Transverse colon (tissue), 4 donors: Measurements from ENCODE around the gene PHLDA3. TPM values are rescaled to one million over a fixed set of nuclear protein-coding genes. Genes with fewer than 3 reads are reported as not detected.

Experiments used
- DNase-seq: peaks from one replicate; pipeline ENCODE4 v3.0.0-alpha.2; 2019
- H3K27ac ChIP-seq, 4 donors: fragments of 200-600 bp; sonication (generic); 2 replicates each; pipeline ENCODE4 v1.5.1; 2016 to 2018; ENCODE audit warnings: inconsistent platforms in 4 of 4
- H3K27me3 ChIP-seq: fragments of 200-600 bp; sonication (generic); 2 replicates; pipeline ENCODE4 v1.5.1; 2017; ENCODE audit warnings: inconsistent platforms
- H3K36me3 ChIP-seq, 4 donors: fragments of 200-600 bp; sonication (generic); 2 replicates each; pipeline ENCODE4 v1.5.1; 2017 to 2019; ENCODE audit warnings: inconsistent platforms in 4 of 4
- H3K4me1 ChIP-seq, 4 donors: fragments of 200-600 bp; sonication (generic); 2 replicates each; pipeline ENCODE4 v1.5.1; 2017 to 2020; ENCODE audit warnings: inconsistent platforms in 4 of 4
- H3K4me3 ChIP-seq, 4 donors: fragments of 200-600 bp; sonication (generic); 1 replicate in 1 of 4; 2 replicates in 3 of 4; pipeline versions ENCODE4 v1.5.1 to v1.6.1; 2017 to 2019; ENCODE audit warnings: inconsistent platforms in 4 of 4
- H3K9me3 ChIP-seq, 2 donors: fragments of 200-600 bp; sonication (generic); 2 replicates each; pipeline ENCODE4 v1.5.1; 2017 to 2019; ENCODE audit warnings: inconsistent platforms in 2 of 2
- EP300 ChIP-seq: sonication (generic); formaldehyde crosslinking; IDR thresholded peaks from one replicate; pipeline ENCODE4 v1.6.1; 2017; ENCODE audit warnings: antibody characterized with exemption, low read depth
- POLR2A ChIP-seq: fragments of 450-650 bp; IDR thresholded peaks from one replicate; pipeline ENCODE4 v1.6.1; 2016; ENCODE audit warnings: antibody characterized with exemption, mild to moderate bottlenecking, moderate library complexity
- POLR2AphosphoS5 ChIP-seq, 3 donors: sonication (generic); formaldehyde crosslinking; IDR thresholded peaks; one replicate each; pipeline ENCODE4 v1.6.1; 2016; ENCODE audit warnings: antibody characterized with exemption in 3 of 3
- WGBS, 2 donors: methylation state at CpG; one replicate each; pipeline ENCODE4 v1.1.5; 2018; ENCODE audit warnings: low coverage in 1 of 2; 5-methylcytosine and 5-hydroxymethylcytosine counted together
- in situ Hi-C, 4 donors: fragments of 200-750 bp; cut with MboI; loops; one replicate each; pipeline versions ENCODE4 v1.15.0 to v1.15.1; 2017; ENCODE audit warnings: low sequenced_read_pairs in 3 of 4, low pct_ligation_motif_present in 1 of 4, low pct_unique_long_range_greater_than_20kb in 1 of 4
- intact Hi-C: fragments of 100-400 bp; cut with DNase I; formaldehyde crosslinking; loops from one replicate; pipeline ENCODE4 v1.15.1; 2023; ENCODE audit warnings: low total_unique reads
- total RNA-seq, 4 donors: library from RNA; depleted of rRNA; stranded (reverse); fragments of >200 nt; gene quantifications; one replicate each; pipeline ENCODE4 v1.1.0, GENCODE V29; 2016
- TF ChIP-seq, protein P1 (sequence below), 5 experiments: fragments of 200-600 bp in 3 of 5; fragments of 450-650 bp in 2 of 5; sonication (generic) in 3 of 5; IDR thresholded peaks; 1 replicate in 2 of 5; 2 replicates in 3 of 5; pipeline ENCODE4 v1.5.1; 2016 to 2017; ENCODE audit warnings: antibody characterized with exemption in 5 of 5, inconsistent platforms in 3 of 5, mild to moderate bottlenecking in 2 of 5, moderate library complexity in 1 of 5

The PHLDA3 gene
- total RNA-seq, 4 donors from 2014 or later, result 19.4 to 47.6 (median 31.5) TPM

DNA sequence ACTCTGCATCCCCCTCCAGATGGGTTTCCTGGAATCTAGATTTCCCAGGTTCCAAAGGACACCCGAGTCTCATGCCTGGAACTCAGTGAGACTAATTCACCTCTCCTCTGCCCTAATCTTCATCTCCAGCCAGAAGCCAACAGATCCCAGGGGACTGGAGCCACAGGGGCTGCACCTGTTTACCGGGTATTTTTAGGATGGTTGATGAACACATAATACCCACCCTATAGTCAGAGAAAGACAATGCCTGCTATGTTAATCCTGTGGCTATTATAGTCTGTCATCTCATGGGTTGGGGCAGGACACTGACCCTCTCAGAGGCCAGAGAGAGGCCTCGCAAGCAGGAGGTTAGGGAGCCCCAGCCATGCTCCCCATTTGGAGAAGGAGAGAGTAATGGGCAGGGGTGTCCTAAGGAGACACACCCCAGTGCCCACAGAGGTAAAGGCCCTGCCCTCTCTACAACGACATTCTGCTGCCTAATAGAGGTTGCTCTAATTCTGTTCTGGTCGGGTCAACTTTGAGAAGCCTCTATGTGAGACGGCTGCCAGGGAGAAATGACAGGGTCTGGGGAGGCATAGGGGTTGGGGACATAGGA is 46.5 kb downstream of the PHLDA3 start:
- in situ Hi-C loops (no loop called here), intact Hi-C loops (no loop called here)
- Histone ChIP-seq H3K9me3 (no peaks in the 10 kb centered on the region), H3K27ac (no peak overlapping the region), H3K27me3 (no peaks in the 10 kb centered on the region), H3K36me3 (no peaks in the 10 kb centered on the region), H3K4me3 (no peak overlapping the region), H3K4me1 (no peaks in the 10 kb centered on the region)
- WGBS, 2 donors, result 68% methylated on average over 6 of the region's 6 CpGs; no CpG with 5 or more reads in 1 of the 2 donors
- TF ChIP-seq EP300 (no peak), POLR2AphosphoS5 (IDR thresholded peaks at IDR 0.05) (no peak), POLR2A (no peak)
- TF ChIP-seq, protein P1, sequence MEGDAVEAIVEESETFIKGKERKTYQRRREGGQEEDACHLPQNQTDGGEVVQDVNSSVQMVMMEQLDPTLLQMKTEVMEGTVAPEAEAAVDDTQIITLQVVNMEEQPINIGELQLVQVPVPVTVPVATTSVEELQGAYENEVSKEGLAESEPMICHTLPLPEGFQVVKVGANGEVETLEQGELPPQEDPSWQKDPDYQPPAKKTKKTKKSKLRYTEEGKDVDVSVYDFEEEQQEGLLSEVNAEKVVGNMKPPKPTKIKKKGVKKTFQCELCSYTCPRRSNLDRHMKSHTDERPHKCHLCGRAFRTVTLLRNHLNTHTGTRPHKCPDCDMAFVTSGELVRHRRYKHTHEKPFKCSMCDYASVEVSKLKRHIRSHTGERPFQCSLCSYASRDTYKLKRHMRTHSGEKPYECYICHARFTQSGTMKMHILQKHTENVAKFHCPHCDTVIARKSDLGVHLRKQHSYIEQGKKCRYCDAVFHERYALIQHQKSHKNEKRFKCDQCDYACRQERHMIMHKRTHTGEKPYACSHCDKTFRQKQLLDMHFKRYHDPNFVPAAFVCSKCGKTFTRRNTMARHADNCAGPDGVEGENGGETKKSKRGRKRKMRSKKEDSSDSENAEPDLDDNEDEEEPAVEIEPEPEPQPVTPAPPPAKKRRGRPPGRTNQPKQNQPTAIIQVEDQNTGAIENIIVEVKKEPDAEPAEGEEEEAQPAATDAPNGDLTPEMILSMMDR (IDR thresholded peaks at IDR 0.05), result no peak
- no peak for DNase-seq

- TF ChIP-seq POLR2AphosphoS5 (IDR thresholded peaks at IDR 0.05) (no peak), EP300 (no peak), POLR2A (no peak)
- TF ChIP-seq, protein P1 (IDR thresholded peaks at IDR 0.05), result no peak
- no peaks in the 10 kb centered on the region for H3K9me3 ChIP-seq
- no peak overlapping the region for H3K4me3 ChIP-seq
- DNase-seq, result no peak
- no peaks in the 10 kb centered on the region for H3K36me3 ChIP-seq
- in situ Hi-C loops, result no loop called here
- no peaks in the 10 kb centered on the region for H3K4me1 ChIP-seq
- no peak overlapping the region for H3K27ac ChIP-seq
- intact Hi-C loops, result no loop called here
- H3K27me3 ChIP-seq, result no peaks in the 10 kb centered on the region
- WGBS, 2 donors, result 0 to 71% methylated on average over 1 to 3 of the region's 3 CpGs
These were observed 47.0 kb downstream of the PHLDA3 start for GRCh38 chr1:201422026-201422425.

DNA sequence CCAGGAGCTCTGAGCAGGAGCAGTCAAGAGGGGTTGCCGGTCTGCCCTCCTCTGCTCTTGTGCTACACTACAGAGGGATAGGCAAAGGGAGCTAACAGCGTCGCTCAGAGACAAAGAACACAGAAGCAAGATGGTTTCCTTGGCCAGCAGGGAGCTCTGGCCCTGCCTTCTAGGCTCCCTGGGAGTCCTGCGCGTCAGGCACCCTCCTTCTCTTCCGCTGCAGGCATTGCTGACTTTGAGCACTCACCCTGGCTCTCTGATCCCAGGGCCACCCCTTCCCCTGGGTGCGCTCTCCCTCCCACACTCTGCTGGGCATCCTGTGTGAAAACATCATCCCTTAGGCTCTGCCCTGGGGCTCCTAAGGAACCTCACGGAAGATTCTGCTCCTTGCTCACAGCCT is 47.9 kb downstream of the PHLDA3 start:
- Histone ChIP-seq H3K4me1 (no peaks in the 10 kb centered on the region), H3K27me3 (no peaks in the 10 kb centered on the region), H3K4me3 (no peak overlapping the region), H3K9me3 (no peaks in the 10 kb centered on the region), H3K27ac (no peak overlapping the region), H3K36me3 (no peaks in the 10 kb centered on the region)
- intact Hi-C loops (no loop called here), in situ Hi-C loops (no loop called here)
- no peak for DNase-seq
- 89% methylated on average over 8 of the region's 8 CpGs; no CpG with 5 or more reads in 1 of the 2 donors for WGBS, 2 donors
- TF ChIP-seq POLR2A (no peak), POLR2AphosphoS5 (IDR thresholded peaks at IDR 0.05) (no peak), EP300 (no peak)
- TF ChIP-seq, protein P1 (IDR thresholded peaks at IDR 0.05), result no peak

DNA sequence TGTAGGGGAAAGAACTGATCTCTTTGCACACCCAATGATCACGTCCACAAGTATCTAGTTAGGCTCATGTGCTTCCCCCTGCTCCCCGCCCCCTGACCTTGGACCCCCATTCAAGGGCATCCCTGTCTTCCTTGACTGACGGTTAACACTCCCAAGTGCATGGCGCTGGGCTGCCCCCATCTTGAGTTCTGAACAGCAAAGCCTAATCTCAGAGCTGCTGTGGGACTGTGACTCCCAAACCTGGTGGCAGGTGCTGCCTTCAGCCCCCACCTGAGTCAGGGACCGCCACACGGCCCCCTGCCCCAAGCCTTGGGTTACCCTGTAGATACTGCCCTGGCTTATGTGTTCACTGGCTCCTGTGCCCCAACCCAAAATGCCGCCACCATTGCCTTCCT is 48.4 kb downstream of the PHLDA3 start:
- in situ Hi-C loops (no loop called here), intact Hi-C loops (no loop called here)
- no peaks in the 10 kb centered on the region for H3K9me3 ChIP-seq
- H3K27ac ChIP-seq, result no peak overlapping the region
- H3K36me3 ChIP-seq, result no peaks in the 10 kb centered on the region
- no peak for DNase-seq
- WGBS, 2 donors, result 83 to 85% methylated on average over 4 to 7 of the region's 7 CpGs
- TF ChIP-seq, protein P1 (IDR thresholded peaks at IDR 0.05), result no peak
- TF ChIP-seq POLR2A (no peak), EP300 (no peak), POLR2AphosphoS5 (IDR thresholded peaks at IDR 0.05) (no peak)
- H3K4me3 ChIP-seq, result no peak overlapping the region
- H3K27me3 ChIP-seq, result no peaks in the 10 kb centered on the region
- H3K4me1 ChIP-seq, result no peaks in the 10 kb centered on the region
